Testis (tissue), 5 donors: ENCODE measurements around the gene TMEM80. TPM values are rescaled to one million over a fixed set of nuclear protein-coding genes. Genes with fewer than 3 reads are reported as not detected.
A peak's percentile ranks its signal among the peaks of the same experiment; 100 is the strongest.
"Not testable (repeated sequence)": the region's sequence is repeated elsewhere in the genome, so short reads cannot be mapped to it uniquely, and the experiment has no call there.

Source experiments
- DNase-seq: peaks from one replicate; pipeline ENCODE4 v3.0.0-alpha.2; 2019
- H3K27ac ChIP-seq, 2 donors: fragments of 200-600 bp; sonication (generic); one replicate each; pipeline ENCODE4 v1.5.1; 2019
- H3K27me3 ChIP-seq: fragments of 200-600 bp; sonication (generic); one replicate; pipeline ENCODE4 v1.5.1; 2019
- H3K36me3 ChIP-seq: fragments of 200-600 bp; sonication (generic); one replicate; pipeline ENCODE4 v1.5.1; 2017; ENCODE audit warnings: low read depth; ENCODE audit errors: missing control alignments
- H3K4me1 ChIP-seq: fragments of 200-600 bp; sonication (generic); one replicate; pipeline ENCODE4 v1.5.1; 2019
- H3K4me3 ChIP-seq, 2 donors: fragments of 200-600 bp; sonication (generic); one replicate each; pipeline ENCODE4 v1.5.1; 2017 to 2019
- H3K9me3 ChIP-seq: fragments of 200-600 bp; sonication (generic); one replicate; pipeline ENCODE4 v1.5.1; 2017
- CTCF ChIP-seq, 3 experiments: fragments of 450-650 bp in 2 of 3; fragments of 200-600 bp in 1 of 3; sonication (generic) in 1 of 3; IDR thresholded peaks; one replicate each; pipeline ENCODE4 v1.5.1; 2016 to 2019; ENCODE audit warnings: antibody characterized with exemption in 3 of 3, mild to moderate bottlenecking in 2 of 3, moderate library complexity in 1 of 3
- POLR2A ChIP-seq: fragments of 450-650 bp; IDR thresholded peaks from one replicate; pipeline ENCODE4 v1.6.1; 2017; ENCODE audit warnings: antibody characterized with exemption, mild to moderate bottlenecking, moderate library complexity
- WGBS, 2 donors: methylation state at CpG; one replicate each; pipeline ENCODE4 v1.1.5; 2018; 5-methylcytosine and 5-hydroxymethylcytosine counted together
- intact Hi-C: fragments of 100-400 bp; cut with DNase I; formaldehyde crosslinking; loops from one replicate; pipeline ENCODE4 v1.15.1; 2023; ENCODE audit warnings: low total_unique reads
- long read RNA-seq, 2 donors: transcript quantifications; one replicate each; lab custom pipeline, GENCODE V29; 2026
- polyA plus RNA-seq: library from polyadenylated mRNA; stranded (reverse); fragments of 350-450 nt; fragmentation: Illumina TruSeq; extraction: RNeasy Lipid Tissue Mini Kit (QIAGEN cat#74804); gene quantifications from one replicate; pipeline ENCODE4 v1.2.3, GENCODE V29; 2014; ENCODE audit warnings: low read depth, low replicate concordance; ENCODE audit not compliant: insufficient read depth
- total RNA-seq, 2 donors: library from RNA; depleted of rRNA; stranded (reverse); fragments of >200 nt; gene quantifications; one replicate each; pipeline ENCODE4 v1.2.3, GENCODE V29; 2016

Gene TMEM80
- 10 to 100 TPM; 72.8 to 74.5 TPM for total RNA-seq
- 38.9 TPM for polyA plus RNA-seq
- long read RNA-seq, donor 1, result 0 reads
- long read RNA-seq, donor 2, partial matches to known transcripts, result 5 of 5 reads
- long read RNA-seq, donor 2, other reads (novel, unspliced or antisense), result 0 of 5 reads

GRCh38 chr11:695538-696248, at the start of gene TMEM80:
TSS of gene TMEM80 (plus strand) at chr11:695816. CDS start at chr11:695828, 12 bp downstream.
- Histone ChIP-seq H3K4me1 (peaks cover 38% of the 10 kb centered on the region), H3K27ac (peak within 1 kb of the TSS; percentile 99 to 100), H3K27me3 (no peaks in the 10 kb centered on the region), H3K9me3 (no peaks in the 10 kb centered on the region), H3K36me3 (no peaks in the 10 kb centered on the region), H3K4me3 (peak within 1 kb of the TSS; percentile 92 to 98)
- 0% methylated on average over 6 to 100 of the region's 101 CpGs for WGBS, 2 donors
- peak; percentile 99 for DNase-seq
- TF ChIP-seq POLR2A (no peak), CTCF (IDR thresholded peaks at IDR 0.05) (no peak)
- intact Hi-C loops, result no loop called here

- Histone ChIP-seq H3K9me3 (no peaks in the 10 kb centered on the region), H3K27me3 (no peaks in the 10 kb centered on the region), H3K27ac (no peak overlapping the region), H3K4me3 (no peak overlapping the region), H3K4me1 (no peaks in the 10 kb centered on the region), H3K36me3 (no peaks in the 10 kb centered on the region)
- DNase-seq, result no peak
- WGBS, 2 donors, result 86 to 90% methylated on average over 13 to 14 of the region's 14 CpGs
- intact Hi-C loops, result no loop called here
- TF ChIP-seq CTCF (IDR thresholded peaks at IDR 0.05) (no peak), POLR2A (no peak)
Observed at GRCh38 chr11:646214-646613, 49.4 kb upstream of the TMEM80 start.

- H3K27me3 ChIP-seq, H3K36me3 ChIP-seq, H3K4me3 ChIP-seq, H3K27ac ChIP-seq, H3K4me1 ChIP-seq, H3K9me3 ChIP-seq, DNase-seq, intact Hi-C loops: not testable (repeated sequence)
- WGBS, 2 donors, result 84 to 91% methylated on average over 5 to 12 of the region's 14 CpGs
Observed at GRCh38 chr11:647672-648158, 47.9 kb upstream of the TMEM80 start.

GRCh38 chr11:650482-650881, 45.1 kb upstream of the TMEM80 start:
- TF ChIP-seq POLR2A (no peak), CTCF (IDR thresholded peaks at IDR 0.05) (no peak)
- Histone ChIP-seq H3K4me1 (no peaks in the 10 kb centered on the region), H3K27me3 (no peaks in the 10 kb centered on the region), H3K9me3 (no peaks in the 10 kb centered on the region), H3K36me3 (no peaks in the 10 kb centered on the region), H3K4me3 (no peak overlapping the region), H3K27ac (no peak overlapping the region)
- intact Hi-C loops, result no loop called here
- no peak for DNase-seq
- 93 to 97% methylated on average over 10 of the region's 10 CpGs for WGBS, 2 donors

GRCh38 chr11:653136-653535, 42.5 kb upstream of the TMEM80 start:
- DNase-seq, H3K9me3 ChIP-seq, H3K4me3 ChIP-seq, H3K36me3 ChIP-seq, H3K4me1 ChIP-seq, H3K27me3 ChIP-seq, H3K27ac ChIP-seq, intact Hi-C loops: not testable (repeated sequence)
- WGBS, 2 donors, result 88 to 92% methylated on average over 14 of the region's 14 CpGs
